Measurements from ENCODE around the gene NSUN4. TPM values are rescaled to one million over a fixed set of nuclear protein-coding genes. Genes with fewer than 3 reads are reported as not detected.
"Not testable (repeated sequence)": the region's sequence is repeated elsewhere in the genome, so short reads cannot be mapped to it uniquely, and the experiment has no call there.

Gene NSUN4
- total and polyA plus RNA-seq, 10 of the 15 experiments (the other 5 are each of a cell fraction or from before 2014, with no cell fraction given) = 22.1 to 80.2 (median 29.6) TPM

GRCh38 chr1:46325285-46326076, 15.1 kb upstream of the NSUN4 start:
- H3K79me2 ChIP-seq (ENCODE audit: control insufficient read depth, insufficient read depth, low read length) = peaks cover 86% of the 10 kb centered on the region
- H2AFZ ChIP-seq (ENCODE audit: control insufficient read depth, low read depth, low read length); intact Hi-C loops (cut with micrococcal nuclease; ENCODE audit: unreplicated experiment); H3K9me3 ChIP-seq (replicated peaks; ENCODE audit: control insufficient read depth, insufficient read depth, low read length); BruUV-seq (replicated peaks); H4K20me1 ChIP-seq (ENCODE audit: control insufficient read depth, insufficient read depth); in situ Hi-C loops (cut with MboI); H3K27me3 ChIP-seq (replicated peaks in 1 of 2; ENCODE audit: control insufficient read depth in 2 of 2, insufficient read depth in 2 of 2, low read length in 1 of 2); H3K36me3 ChIP-seq (ENCODE audit: control insufficient read depth in 2 of 2, insufficient read depth in 2 of 2, low read length in 1 of 2); FAIRE-seq: not testable (repeated sequence)
- peak overlapping the region; percentile 69 for H3K9ac ChIP-seq (ENCODE audit: control insufficient read depth, insufficient read depth, low read length)
- H3K4me1 ChIP-seq (ENCODE audit: control insufficient read depth, insufficient read depth, low read length) = peaks cover 37% of the 10 kb centered on the region
- peak overlapping the region; percentile 74 for H3K4me3 ChIP-seq
- ChIA-PET CTCF (interaction anchor here (0.6 to 5.9 kb wide), 4 partner anchors 8 to 19 kb away, joined by 4 to 59 read pairs (median 32); partner anchors contain the start of genes LRRC41, NSUN4 and UQCRH), SMC1A (ENCODE audit: uncharacterized antibody, unreplicated experiment) (interaction anchor here (1.2 to 6.5 kb wide), 3 partner anchors 17 to 79 kb away, joined by 3 to 73 read pairs (median 46); partner anchors contain the start of gene NSUN4), POLR2A (interaction anchor here (0.7 to 6.3 kb wide), 4 partner anchors 8 to 19 kb away, joined by 3 to 55 read pairs (median 20); partner anchors contain the start of gene NSUN4), RAD21 (ENCODE audit: unreplicated experiment) (interaction anchor here (1.0 to 5.4 kb wide), 4 partner anchors 8 to 21 kb away, joined by 5 to 48 read pairs (median 25); partner anchors contain the start of genes LRRC41, NSUN4 and UQCRH)
- ATAC-seq = peak; percentile 37
- H3K27ac ChIP-seq (ENCODE audit: control insufficient read depth, insufficient read depth) = peak overlapping the region; percentile 84
- DNase-seq (ENCODE audit: low read depth, low spot score) = peak; percentile 66
- peak overlapping the region; percentile 77; the same call in 1 of the 2 replicates for H3K4me2 ChIP-seq (ENCODE audit: control insufficient read depth, insufficient read depth)
- WGBS (ENCODE audit: insufficient coverage, insufficient replicate concordance, low lambda C conversion rate, missing lambda C conversion rate) = under 1% methylated on average over 11 of the region's 11 CpGs
- TF ChIP-seq JUNB (IDR thresholded peaks at IDR 0.05) (peak; percentile 60), DPF2 (IDR thresholded peaks at IDR 0.05) (peak; percentile 66; the same call in 1 of the 2 replicates), CREM (IDR thresholded peaks at IDR 0.05; ENCODE audit: low read depth) (peak; percentile 60; the same call in 1 of the 2 replicates), NR2F1 (conservative IDR thresholded peaks at IDR 0.05) (peak; percentile 29; the same call in 1 of the 2 replicates), MTA2 (IDR thresholded peaks at IDR 0.05; ENCODE audit: low read depth) (peak; percentile 71; the same call in 1 of the 2 replicates), ZNF687 (IDR thresholded peaks at IDR 0.05) (peak; percentile 55; the same call in 1 of the 2 replicates), SMARCA5 (IDR thresholded peaks at IDR 0.05) (peak; percentile 39; the same call in 1 of the 2 replicates), ZNF384 (IDR thresholded peaks at IDR 0.05; ENCODE audit: borderline replicate concordance, low read depth, low read length) (peak; percentile 72; the same call in 1 of the 2 replicates), IKZF1 (conservative IDR thresholded peaks at IDR 0.05) (peak; percentile 47; the same call in 1 of the 2 replicates), CEBPB (IDR thresholded peaks at IDR 0.05; ENCODE audit: borderline replicate concordance in 1 of 2, low read depth in 2 of 2, low read length in 2 of 2) (0 out of 4 replicates have a peak, but pooled peaks of 1 of the 2 experiments have one; percentile 44), CBX5 (IDR thresholded peaks at IDR 0.05; ENCODE audit: low read depth) (0 out of 2 replicates have a peak, but pooled peaks have one; percentile 23), RELB (IDR thresholded peaks at IDR 0.05; ENCODE audit: low read depth) (peak; percentile 86), ATF7 (IDR thresholded peaks at IDR 0.05; ENCODE audit: low read depth) (0 out of 2 replicates have a peak, but pooled peaks have one; percentile 53), HDGF (IDR thresholded peaks at IDR 0.05) (0 out of 2 replicates have a peak, but pooled peaks have one; percentile 27), IKZF2 (IDR thresholded peaks at IDR 0.05) (peak; percentile 68 to 82; a peak in 3 of 4 replicates)
- TF ChIP-seq, protein P1, sequence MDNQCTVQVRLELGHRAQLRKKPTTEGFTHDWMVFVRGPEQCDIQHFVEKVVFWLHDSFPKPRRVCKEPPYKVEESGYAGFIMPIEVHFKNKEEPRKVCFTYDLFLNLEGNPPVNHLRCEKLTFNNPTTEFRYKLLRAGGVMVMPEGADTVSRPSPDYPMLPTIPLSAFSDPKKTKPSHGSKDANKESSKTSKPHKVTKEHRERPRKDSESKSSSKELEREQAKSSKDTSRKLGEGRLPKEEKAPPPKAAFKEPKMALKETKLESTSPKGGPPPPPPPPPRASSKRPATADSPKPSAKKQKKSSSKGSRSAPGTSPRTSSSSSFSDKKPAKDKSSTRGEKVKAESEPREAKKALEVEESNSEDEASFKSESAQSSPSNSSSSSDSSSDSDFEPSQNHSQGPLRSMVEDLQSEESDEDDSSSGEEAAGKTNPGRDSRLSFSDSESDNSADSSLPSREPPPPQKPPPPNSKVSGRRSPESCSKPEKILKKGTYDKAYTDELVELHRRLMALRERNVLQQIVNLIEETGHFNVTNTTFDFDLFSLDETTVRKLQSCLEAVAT (IDR thresholded peaks at IDR 0.05) = peak; percentile 59

All from GM12878 (cell line).